Cardiac muscle cell (in vitro differentiated cells and primary cell): ENCODE results near the gene CDH5. TPM values are rescaled to one million over a fixed set of nuclear protein-coding genes. Genes with fewer than 3 reads are reported as not detected.
A peak's percentile ranks its signal among the peaks of the same experiment; 100 is the strongest.

Source experiments
- DNase-seq, 2 donors: peaks; one replicate each; pipeline versions ENCODE4 v3.0.0 to v3.0.0-alpha.2; 2010 to 2017; ENCODE audit warnings: low read depth in 1 of 2, low spot score in 1 of 2
- H3K27ac ChIP-seq: fragments of 200-600 bp; sonication (generic); 2 replicates; pipeline ENCODE4 v1.5.1; 2016
- H3K27me3 ChIP-seq: fragments of 200-600 bp; sonication (generic); 2 replicates; pipeline ENCODE4 v1.6.0; 2016; ENCODE audit warnings: control low read depth
- H3K36me3 ChIP-seq: fragments of 200-600 bp; sonication (generic); 2 replicates; pipeline ENCODE4 v1.5.1; 2016; ENCODE audit warnings: control low read depth
- H3K4me1 ChIP-seq: fragments of 200-600 bp; sonication (generic); 2 replicates; pipeline ENCODE4 v1.8.1; 2017; ENCODE audit warnings: low read depth, mild to moderate bottlenecking, mixed run types
- H3K4me3 ChIP-seq: fragments of 200-600 bp; sonication (generic); 2 replicates; pipeline ENCODE4 v1.5.1; 2016; ENCODE audit warnings: mild to moderate bottlenecking
- H3K9me3 ChIP-seq: fragments of 200-600 bp; sonication (generic); 2 replicates; pipeline ENCODE4 v1.5.1; 2017; ENCODE audit warnings: low read depth, mild to moderate bottlenecking, control low read depth
- polyA plus RNA-seq: library from polyadenylated mRNA; unstranded; fragments of >200 nt; fragmentation: Nextera tagmentation; extraction: Ambion mirVana; gene quantifications from 2 replicates; pipeline ENCODE4 v1.2.1, GENCODE V29; 2016
- total RNA-seq: library from RNA; depleted of rRNA; stranded (reverse); fragments of >200 nt; gene quantifications from 2 replicates; pipeline ENCODE4 v1.2.3, GENCODE V29; 2016
- TF ChIP-seq, protein P1 (sequence below): IDR thresholded peaks from 2 replicates; pipeline ENCODE4 v1.5.1; 2012; ENCODE audit warnings: low read depth, mild to moderate bottlenecking, low read length

CDH5 gene
- total and polyA plus RNA-seq, 2 experiments from 2014 or later: 1.1 to 4.1 TPM

- Histone ChIP-seq H3K4me1 (no peaks in the 10 kb centered on the region), H3K4me3 (no peak overlapping the region), H3K27me3 (peaks cover 7% of the 10 kb centered on the region), H3K36me3 (no peaks in the 10 kb centered on the region), H3K27ac (no peak overlapping the region), H3K9me3 (no peaks in the 10 kb centered on the region)
- TF ChIP-seq, protein P1, sequence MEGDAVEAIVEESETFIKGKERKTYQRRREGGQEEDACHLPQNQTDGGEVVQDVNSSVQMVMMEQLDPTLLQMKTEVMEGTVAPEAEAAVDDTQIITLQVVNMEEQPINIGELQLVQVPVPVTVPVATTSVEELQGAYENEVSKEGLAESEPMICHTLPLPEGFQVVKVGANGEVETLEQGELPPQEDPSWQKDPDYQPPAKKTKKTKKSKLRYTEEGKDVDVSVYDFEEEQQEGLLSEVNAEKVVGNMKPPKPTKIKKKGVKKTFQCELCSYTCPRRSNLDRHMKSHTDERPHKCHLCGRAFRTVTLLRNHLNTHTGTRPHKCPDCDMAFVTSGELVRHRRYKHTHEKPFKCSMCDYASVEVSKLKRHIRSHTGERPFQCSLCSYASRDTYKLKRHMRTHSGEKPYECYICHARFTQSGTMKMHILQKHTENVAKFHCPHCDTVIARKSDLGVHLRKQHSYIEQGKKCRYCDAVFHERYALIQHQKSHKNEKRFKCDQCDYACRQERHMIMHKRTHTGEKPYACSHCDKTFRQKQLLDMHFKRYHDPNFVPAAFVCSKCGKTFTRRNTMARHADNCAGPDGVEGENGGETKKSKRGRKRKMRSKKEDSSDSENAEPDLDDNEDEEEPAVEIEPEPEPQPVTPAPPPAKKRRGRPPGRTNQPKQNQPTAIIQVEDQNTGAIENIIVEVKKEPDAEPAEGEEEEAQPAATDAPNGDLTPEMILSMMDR: no peak
- no peak for DNase-seq
These were observed 72.0 kb downstream of the CDH5 start for GRCh38 chr16:66438536-66438935.

DNA sequence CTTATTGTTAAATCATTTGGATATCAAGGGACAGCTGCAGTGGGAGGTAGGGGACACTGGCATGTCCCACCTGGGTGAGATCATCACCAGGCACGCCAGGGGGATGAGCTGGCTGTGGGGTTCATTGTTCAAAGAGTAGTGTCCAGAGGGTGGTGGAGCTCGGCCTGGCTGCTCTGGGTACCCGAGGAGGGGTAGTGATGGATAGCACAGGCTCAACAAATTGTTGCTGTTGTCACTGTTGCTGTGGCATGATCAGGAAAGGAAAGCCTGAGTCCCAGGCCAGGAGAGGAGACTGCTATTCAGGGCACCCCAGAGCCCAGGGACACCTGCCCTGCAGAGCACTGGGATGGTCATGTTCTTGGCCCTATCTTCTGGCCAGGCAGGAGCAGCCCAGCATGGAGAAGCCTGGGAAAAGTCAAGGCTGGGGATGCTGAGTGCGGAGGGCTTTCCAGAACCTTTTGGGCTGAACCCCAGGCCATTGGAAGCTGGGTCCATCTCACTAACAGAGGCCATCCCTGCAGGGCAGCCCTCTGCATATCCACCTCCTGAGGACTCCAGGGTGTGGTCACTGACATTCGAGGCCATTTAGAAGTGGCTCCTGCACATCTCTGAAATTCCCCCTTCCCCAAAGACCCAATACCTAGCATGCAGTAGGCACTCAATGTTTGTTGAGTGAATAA lies 72.7 kb downstream of the CDH5 start:
- TF ChIP-seq, protein P1: no peak
- DNase-seq: no peak
- Histone ChIP-seq H3K9me3 (no peaks in the 10 kb centered on the region), H3K4me1 (no peaks in the 10 kb centered on the region), H3K27me3 (peaks cover 7% of the 10 kb centered on the region), H3K36me3 (no peaks in the 10 kb centered on the region), H3K4me3 (no peak overlapping the region), H3K27ac (no peak overlapping the region)

- Histone ChIP-seq H3K36me3 (no peaks in the 10 kb centered on the region), H3K27me3 (peaks cover 7% of the 10 kb centered on the region), H3K4me3 (no peak overlapping the region), H3K4me1 (no peaks in the 10 kb centered on the region), H3K9me3 (no peaks in the 10 kb centered on the region), H3K27ac (no peak overlapping the region)
- TF ChIP-seq, protein P1: no peak
- no peak for DNase-seq
These were observed 73.8 kb downstream of the CDH5 start for GRCh38 chr16:66440271-66440802.

DNA sequence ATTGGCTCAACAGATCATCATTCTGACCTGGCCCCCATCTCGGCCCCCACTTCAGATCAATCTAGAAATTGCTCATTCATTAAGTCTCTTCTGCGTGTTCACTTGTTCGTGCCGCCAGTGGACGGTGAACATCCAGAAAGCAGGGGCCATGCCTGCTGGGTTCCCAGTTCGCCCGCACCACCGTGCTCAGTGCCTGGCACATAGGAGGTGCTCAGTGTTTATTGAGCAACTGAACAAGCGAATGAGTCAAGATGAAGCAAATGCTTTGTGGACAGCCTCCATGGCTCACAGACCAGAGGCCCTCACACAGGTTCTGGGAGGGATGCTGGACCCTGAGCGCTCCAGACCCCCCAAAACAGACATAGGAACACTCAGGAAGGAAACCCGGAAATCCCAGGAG lies 74.5 kb downstream of the CDH5 start:
- no peak for DNase-seq
- no peak overlapping the region for H3K27ac ChIP-seq
- H3K4me3 ChIP-seq: no peak overlapping the region
- peaks cover 7% of the 10 kb centered on the region for H3K27me3 ChIP-seq
- H3K9me3 ChIP-seq: no peaks in the 10 kb centered on the region
- no peaks in the 10 kb centered on the region for H3K4me1 ChIP-seq
- TF ChIP-seq, protein P1: no peak
- H3K36me3 ChIP-seq: no peaks in the 10 kb centered on the region

- no peaks in the 10 kb centered on the region for H3K9me3 ChIP-seq
- no peaks in the 10 kb centered on the region for H3K4me1 ChIP-seq
- TF ChIP-seq, protein P1: no peak
- H3K4me3 ChIP-seq: no peak overlapping the region
- peak in 1 of 2 donors; percentile 56 for DNase-seq
- no peaks in the 10 kb centered on the region for H3K36me3 ChIP-seq
- H3K27ac ChIP-seq: no peak overlapping the region
- H3K27me3 ChIP-seq: peaks cover 7% of the 10 kb centered on the region
These were observed 75.3 kb downstream of the CDH5 start for GRCh38 chr16:66441586-66442375.
